GM19438 (cell line): Measurements from ENCODE around the gene GNG2.
A peak's percentile ranks its signal among the peaks of the same experiment; 100 is the strongest.

Experiments
- ATAC-seq: cut with Tn5 transposase; IDR thresholded peaks from one replicate; pipeline ENCODE4 v1.9.1; 2021; ENCODE audit warnings: low read depth; ENCODE audit not compliant: unreplicated experiment

Gene GNG2

GRCh38 chr14:51989293-51990234 lies 129.2 kb downstream of the GNG2 start, which contains the start of gene RTRAF:
Gene RTRAF (plus strand): TSS chr14:51989546. CDS start chr14:51989640, 94 bp downstream.
- peak; percentile 93 for ATAC-seq

- ATAC-seq: no peak
Measured at GRCh38 chr14:51990488-51990887, 130.1 kb downstream of the GNG2 start.

- no peak for ATAC-seq
Measured at GRCh38 chr14:51993285-51993920, 133.0 kb downstream of the GNG2 start.

- no peak for ATAC-seq
Measured at GRCh38 chr14:51996148-51996746, 135.8 kb downstream of the GNG2 start.

GRCh38 chr14:51998348-51998747 lies 137.9 kb downstream of the GNG2 start:
- ATAC-seq: no peak

GRCh38 chr14:51999084-51999483 lies 138.7 kb downstream of the GNG2 start:
- ATAC-seq: no peak

GRCh38 chr14:52000019-52000582 lies 139.7 kb downstream of the GNG2 start:
- no peak for ATAC-seq

GRCh38 chr14:52000696-52001095 lies 140.3 kb downstream of the GNG2 start:
- no peak for ATAC-seq

- no peak for ATAC-seq
Measured at GRCh38 chr14:52002542-52002941, 142.1 kb downstream of the GNG2 start.

GRCh38 chr14:52003324-52003723 lies 142.9 kb downstream of the GNG2 start:
- ATAC-seq: no peak

- ATAC-seq: no peak
Measured at GRCh38 chr14:52005625-52006024, 145.2 kb downstream of the GNG2 start.

GRCh38 chr14:52006361-52006760 lies 145.9 kb downstream of the GNG2 start:
- no peak for ATAC-seq

- ATAC-seq: no peak
Measured at GRCh38 chr14:52007211-52007610, 146.8 kb downstream of the GNG2 start.

- no peak for ATAC-seq
Measured at GRCh38 chr14:52007637-52008036, 147.2 kb downstream of the GNG2 start.

- no peak for ATAC-seq
Measured at GRCh38 chr14:52008136-52008535, 147.7 kb downstream of the GNG2 start.

GRCh38 chr14:52010173-52010693 lies 149.8 kb downstream of the GNG2 start:
- ATAC-seq: no peak

- ATAC-seq: no peak
Measured at GRCh38 chr14:52011523-52011922, 151.1 kb downstream of the GNG2 start.

GRCh38 chr14:52012635-52013034 lies 152.2 kb downstream of the GNG2 start:
- ATAC-seq: no peak

- no peak for ATAC-seq
Measured at GRCh38 chr14:52013984-52014600, 153.7 kb downstream of the GNG2 start.

- no peak for ATAC-seq
Measured at GRCh38 chr14:52014601-52015267, 154.3 kb downstream of the GNG2 start.
